GM12878 (cell line): ENCODE measurements around the gene USP31.

Experiments used
- BACH1 ChIP-seq: fragments of 450-650 bp; IDR thresholded peaks from 2 replicates; pipeline ENCODE4 v1.6.1; 2017; ENCODE audit warnings: mild to moderate bottlenecking, borderline replicate concordance
- BRCA1 ChIP-seq: IDR thresholded peaks from 2 replicates; pipeline ENCODE4 v1.6.1; 2011; ENCODE audit warnings: low read depth, low read length, improper control_type of control experiment
- CHD2 ChIP-seq: IDR thresholded peaks from 2 replicates; pipeline ENCODE4 v1.6.1; 2011; ENCODE audit warnings: low read depth, low read length, improper control_type of control experiment, borderline replicate concordance
- CTCF ChIP-seq, 3 experiments: IDR thresholded peaks in 2 of 3; conservative IDR thresholded peaks in 1 of 3; 2 replicates each; pipeline ENCODE4 v1.5.1; 2011; ENCODE audit warnings: low read depth in 3 of 3, low read length in 3 of 3, mild to moderate bottlenecking in 3 of 3, control low read depth in 2 of 3, moderate library complexity in 2 of 3, inconsistent platforms in 1 of 3, mixed read lengths in 1 of 3; ENCODE audit not compliant: control insufficient read depth in 2 of 3, insufficient read depth in 1 of 3; ENCODE audit errors: extremely low read depth in 1 of 3
- ESRRA ChIP-seq: IDR thresholded peaks from 2 replicates; pipeline ENCODE4 v1.6.1; 2012; ENCODE audit warnings: mild to moderate bottlenecking, low read length, improper control_type of control experiment
- JUND ChIP-seq: IDR thresholded peaks from 2 replicates; pipeline ENCODE4 v1.6.1; 2012; ENCODE audit warnings: low read depth, mild to moderate bottlenecking, low read length, improper control_type of control experiment, moderate library complexity
- MAX ChIP-seq: IDR thresholded peaks from 2 replicates; pipeline ENCODE4 v1.6.1; 2012; ENCODE audit warnings: low read depth, low read length, improper control_type of control experiment
- MTA3 ChIP-seq: IDR thresholded peaks from 2 replicates; pipeline ENCODE4 v1.6.1; 2012; ENCODE audit warnings: low read length, inconsistent platforms, borderline replicate concordance
- POLR2A ChIP-seq: IDR thresholded peaks from 2 replicates; pipeline ENCODE4 v1.6.1; 2011; ENCODE audit warnings: low read depth, mild to moderate bottlenecking, low read length
- POLR2AphosphoS5 ChIP-seq: IDR thresholded peaks from 2 replicates; pipeline ENCODE4 v1.6.1; 2011; ENCODE audit warnings: mild to moderate bottlenecking, low read length, inconsistent platforms
- RCOR1 ChIP-seq: conservative IDR thresholded peaks from 2 replicates; pipeline ENCODE4 v1.6.1; 2012; ENCODE audit warnings: low read depth, low read length, improper control_type of control experiment
- TBL1XR1 ChIP-seq: IDR thresholded peaks from 2 replicates; pipeline ENCODE4 v1.6.1; 2012; ENCODE audit warnings: low read depth, low read length, improper control_type of control experiment

GRCh38 chr16:23129686-23130085, 19.6 kb downstream of the USP31 start:
- no peak for TF ChIP-seq BACH1
- TF ChIP-seq CHD2 = no peak
- TF ChIP-seq POLR2AphosphoS5 = no peak
- TF ChIP-seq ESRRA = no peak
- no peak for TF ChIP-seq MTA3
- no peak for TF ChIP-seq POLR2A
- no peak for TF ChIP-seq TBL1XR1
- no peak for TF ChIP-seq CTCF (IDR thresholded peaks at IDR 0.05 in 2 of 3, conservative IDR thresholded peaks at IDR 0.05 in 1 of 3; ENCODE audit: control insufficient read depth in 2 of 3, extremely low read depth in 1 of 3, insufficient read depth in 1 of 3, low read depth in 3 of 3, low read length in 3 of 3)
- no peak for TF ChIP-seq RCOR1
- TF ChIP-seq MAX = no peak
- no peak for TF ChIP-seq BRCA1
- no peak for TF ChIP-seq JUND
